GM12873 (cell line): ENCODE results near the gene CREB5.

ENCODE experiments used
- TF ChIP-seq, protein P1 (sequence below): IDR thresholded peaks from 2 replicates; pipeline ENCODE4 v1.5.1; 2012; ENCODE audit warnings: low read depth, mild to moderate bottlenecking, moderate library complexity, low read length, control low read depth; ENCODE audit not compliant: insufficient read depth; ENCODE audit errors: missing control alignments

CREB5 gene

DNA sequence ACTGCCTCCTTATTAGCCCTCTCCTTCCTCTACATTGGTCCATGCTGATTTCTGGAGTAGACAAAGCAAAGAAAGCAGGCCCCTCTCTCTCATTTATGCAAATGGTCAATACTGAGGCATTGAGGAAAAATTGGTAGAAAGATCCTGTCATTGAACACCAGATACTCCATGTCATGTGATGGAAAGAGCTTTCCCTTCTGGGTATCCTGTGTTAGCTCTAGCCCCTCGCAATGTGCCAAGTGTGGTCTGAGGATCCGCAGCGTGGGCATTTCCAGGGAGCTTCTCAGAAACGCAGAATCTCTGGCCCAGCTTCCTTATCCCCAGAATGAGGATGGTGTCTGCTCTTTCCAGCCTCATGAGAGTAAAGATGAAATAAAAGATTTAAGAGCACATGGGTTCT, 159.1 kb downstream of the CREB5 start:
- TF ChIP-seq, protein P1, sequence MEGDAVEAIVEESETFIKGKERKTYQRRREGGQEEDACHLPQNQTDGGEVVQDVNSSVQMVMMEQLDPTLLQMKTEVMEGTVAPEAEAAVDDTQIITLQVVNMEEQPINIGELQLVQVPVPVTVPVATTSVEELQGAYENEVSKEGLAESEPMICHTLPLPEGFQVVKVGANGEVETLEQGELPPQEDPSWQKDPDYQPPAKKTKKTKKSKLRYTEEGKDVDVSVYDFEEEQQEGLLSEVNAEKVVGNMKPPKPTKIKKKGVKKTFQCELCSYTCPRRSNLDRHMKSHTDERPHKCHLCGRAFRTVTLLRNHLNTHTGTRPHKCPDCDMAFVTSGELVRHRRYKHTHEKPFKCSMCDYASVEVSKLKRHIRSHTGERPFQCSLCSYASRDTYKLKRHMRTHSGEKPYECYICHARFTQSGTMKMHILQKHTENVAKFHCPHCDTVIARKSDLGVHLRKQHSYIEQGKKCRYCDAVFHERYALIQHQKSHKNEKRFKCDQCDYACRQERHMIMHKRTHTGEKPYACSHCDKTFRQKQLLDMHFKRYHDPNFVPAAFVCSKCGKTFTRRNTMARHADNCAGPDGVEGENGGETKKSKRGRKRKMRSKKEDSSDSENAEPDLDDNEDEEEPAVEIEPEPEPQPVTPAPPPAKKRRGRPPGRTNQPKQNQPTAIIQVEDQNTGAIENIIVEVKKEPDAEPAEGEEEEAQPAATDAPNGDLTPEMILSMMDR, result no peak

- TF ChIP-seq, protein P1, result no peak
Measured at GRCh38 chr7:28572321-28573058, 160.2 kb downstream of the CREB5 start.

- TF ChIP-seq, protein P1, result no peak
Measured at GRCh38 chr7:28573059-28573553, 160.8 kb downstream of the CREB5 start.

GRCh38 chr7:28573651-28574301, 161.5 kb downstream of the CREB5 start:
- TF ChIP-seq, protein P1, result no peak

DNA sequence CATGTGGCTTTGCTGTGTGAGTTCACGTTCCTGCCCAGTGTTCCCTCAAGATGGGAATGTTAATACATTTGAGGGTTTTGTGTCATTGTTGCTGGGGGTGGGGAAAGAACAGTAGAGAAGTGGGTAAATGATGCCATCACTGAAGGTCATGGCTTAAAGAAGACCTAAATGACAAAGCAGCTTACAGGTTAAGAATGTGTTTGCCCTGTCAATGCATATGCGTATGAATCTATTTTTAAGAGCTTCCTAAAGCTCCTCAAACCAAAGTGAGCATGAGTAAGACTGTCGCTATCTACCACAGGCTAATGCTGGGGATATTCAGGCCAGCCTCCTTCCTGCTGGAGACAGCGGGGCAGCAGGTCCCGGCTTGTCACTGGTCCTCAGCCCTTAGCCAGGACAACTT, 162.9 kb downstream of the CREB5 start:
- TF ChIP-seq, protein P1, result no peak

DNA sequence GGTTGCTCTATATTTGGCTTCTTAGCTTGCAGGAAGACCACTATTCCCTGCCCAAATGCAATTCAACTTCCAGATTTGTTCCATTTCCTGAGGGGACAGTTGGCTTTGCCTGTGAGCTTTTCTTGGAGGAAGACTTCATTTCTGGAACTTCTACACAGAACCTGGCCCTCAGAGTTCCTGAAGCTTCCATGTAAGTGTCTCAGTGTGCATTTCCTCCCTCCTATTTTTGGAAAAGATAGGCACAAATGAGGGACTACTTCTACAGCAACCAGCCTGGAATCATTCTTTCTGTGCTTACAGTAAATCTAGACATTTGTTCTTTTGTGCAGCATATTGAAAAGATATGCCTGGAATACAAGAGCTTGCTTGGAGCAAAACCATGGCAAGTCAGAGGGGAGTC, 164.3 kb downstream of the CREB5 start:
- TF ChIP-seq, protein P1, result no peak

- TF ChIP-seq, protein P1, result no peak
Measured at GRCh38 chr7:28579571-28579970, 167.3 kb downstream of the CREB5 start.
